HEK293 (cell line): Measurements from ENCODE around the gene PPFIA2.

Source experiments
- ELK4 ChIP-seq: IDR thresholded peaks from 2 replicates; pipeline ENCODE4 v1.6.1; 2011; ENCODE audit warnings: mild to moderate bottlenecking, low read depth, low read length, borderline replicate concordance
- RBAK ChIP-seq: fragments of 450-650 bp; formaldehyde crosslinking; IDR thresholded peaks from 2 replicates; pipeline ENCODE4 v1.5.1; 2016; ENCODE audit warnings: missing biosample characterization, missing genetic modification characterization
- YY1 ChIP-seq: fragments of 450-650 bp; formaldehyde crosslinking; IDR thresholded peaks from 2 replicates; pipeline ENCODE4 v1.5.1; 2018; ENCODE audit warnings: missing biosample characterization, missing genetic modification characterization
- ZFHX2 ChIP-seq: fragments of 450-650 bp; formaldehyde crosslinking; conservative IDR thresholded peaks from 2 replicates; pipeline ENCODE4 v1.5.1; 2016; ENCODE audit warnings: missing biosample characterization, missing genetic modification characterization
- ZNF121 ChIP-seq: fragments of 450-650 bp; formaldehyde crosslinking; IDR thresholded peaks from 2 replicates; pipeline ENCODE4 v1.5.1; 2016; ENCODE audit warnings: missing biosample characterization, missing genetic modification characterization

- TF ChIP-seq ZFHX2 (tag by site-specific recombination): no peak
- TF ChIP-seq RBAK (tag by site-specific recombination): no peak
- no peak for TF ChIP-seq YY1 (tag by site-specific recombination)
- TF ChIP-seq ELK4: no peak
- TF ChIP-seq ZNF121 (tag by site-specific recombination): no peak
Measured at GRCh38 chr12:81403348-81403747, 355.8 kb downstream of the PPFIA2 start.
